ENCODE results near the gene SLC29A3. TPM values are rescaled to one million over a fixed set of nuclear protein-coding genes. Genes with fewer than 3 reads are reported as not detected.

Gene SLC29A3
- total and polyA plus RNA-seq, 10 of the 15 experiments (the other 5 are each of a cell fraction or from before 2014, with no cell fraction given) = 1.5 to 4.0 (median 2.7) TPM

- TF ChIP-seq TCF7 (IDR thresholded peaks at IDR 0.05; ENCODE audit: borderline replicate concordance) (no peak), RELB (IDR thresholded peaks at IDR 0.05; ENCODE audit: low read depth) (no peak), CBX5 (IDR thresholded peaks at IDR 0.05; ENCODE audit: low read depth) (no peak), CUX1 (IDR thresholded peaks at IDR 0.05; ENCODE audit: insufficient replicate concordance, low read depth, low read length) (no peak)
Measured at GRCh38 chr10:71300555-71301370, 18.3 kb upstream of the SLC29A3 start (continued).

Data from GM12878 (cell line).